Inflammatory macrophage (primary cell): ENCODE data around the gene DHCR7.
"Not testable (repeated sequence)": the region's sequence is repeated elsewhere in the genome, so short reads cannot be mapped to it uniquely, and the experiment has no call there.

Source experiments
- DNase-seq, 2 donors: peaks; one replicate each; pipeline ENCODE4 v3.0.0-alpha.2; 2020 to 2022

DHCR7 gene

GRCh38 chr11:71436861-71437260, 11.3 kb downstream of the DHCR7 start:
- DNase-seq = no peak

GRCh38 chr11:71435278-71435951, 12.8 kb downstream of the DHCR7 start:
- no peak for DNase-seq

GRCh38 chr11:71434576-71435130, 13.5 kb downstream of the DHCR7 start:
- no peak for DNase-seq

GRCh38 chr11:71433648-71434450, 14.3 kb downstream of the DHCR7 start:
- DNase-seq = no peak

GRCh38 chr11:71432761-71433647, 15.2 kb downstream of the DHCR7 start:
- DNase-seq = no peak

- no peak for DNase-seq
Observed at GRCh38 chr11:71431271-71431670, 16.9 kb downstream of the DHCR7 start.

GRCh38 chr11:71430166-71430565, 18.0 kb downstream of the DHCR7 start:
- DNase-seq = no peak

GRCh38 chr11:71429701-71430100, 18.5 kb downstream of the DHCR7 start:
- no peak for DNase-seq

- DNase-seq = no peak
Observed at GRCh38 chr11:71428861-71429435, 19.2 kb downstream of the DHCR7 start.

- DNase-seq = no peak
Observed at GRCh38 chr11:71426413-71426812, 21.8 kb downstream of the DHCR7 start.

GRCh38 chr11:71425860-71426259, 22.3 kb downstream of the DHCR7 start:
- DNase-seq = no peak

GRCh38 chr11:71425409-71425808, 22.8 kb downstream of the DHCR7 start:
- no peak for DNase-seq

- DNase-seq = no peak
Observed at GRCh38 chr11:71423181-71423790, 24.9 kb downstream of the DHCR7 start.

GRCh38 chr11:71422318-71422717, 25.9 kb downstream of the DHCR7 start:
- DNase-seq = not testable (repeated sequence)

GRCh38 chr11:71421392-71421950, 26.7 kb downstream of the DHCR7 start:
- DNase-seq = no peak

- DNase-seq = peak; percentile 26 to 57
Observed at GRCh38 chr11:71420455-71421241, 27.5 kb downstream of the DHCR7 start.

GRCh38 chr11:71418643-71419042, 29.6 kb downstream of the DHCR7 start:
- DNase-seq = no peak

- no peak for DNase-seq
Observed at GRCh38 chr11:71414645-71415044, 33.5 kb downstream of the DHCR7 start.

- no peak for DNase-seq
Observed at GRCh38 chr11:71410363-71410966, 37.7 kb downstream of the DHCR7 start.

- DNase-seq = no peak
Observed at GRCh38 chr11:71408826-71409225, 39.4 kb downstream of the DHCR7 start.
